HepG2 (cell line): Measurements from ENCODE around the gene TANC1. TPM values are rescaled to one million over a fixed set of nuclear protein-coding genes. Genes with fewer than 3 reads are reported as not detected.

Source experiments
- ATAC-seq: fragments of 200-7000 bp; cut with Tn5 transposase; 3 replicates; pipeline ENCODE4 v1.9.1; 2020; ENCODE audit warnings: mild to moderate bottlenecking, moderate library complexity
- BruUV-seq: library from RNA; stranded (reverse); fragments of 400-500 nt; replicated peaks from 2 replicates; lab custom pipeline; 2021; lab: Mats Ljungman, UMichigan
- CTCF ChIA-PET: fragments of 300-600 bp; formaldehyde crosslinking; extraction: SDS; loops from one replicate; lab custom pipeline; 2021; ENCODE audit warnings: low total read pairs, inconsistent platforms, low intra/inter-chr PET ratio; lab: Yijun Ruan, JAX
- POLR2A ChIA-PET: fragments of 350-600 bp; sonication (Branson Sonifier 250); formaldehyde crosslinking; loops from one replicate; lab custom pipeline; 2020; ENCODE audit warnings: antibody characterized with exemption, inconsistent platforms; lab: Yijun Ruan, JAX
- DNase-seq: peaks from one replicate; pipeline ENCODE4 v3.0.0-alpha.2; 2015; ENCODE audit warnings: low spot score
- FAIRE-seq: peaks from 3 replicates; lab custom pipeline; 2011; peaks lifted over from hg19 to GRCh38; lab: Jason Lieb, UNC
- H2AFZ ChIP-seq: one replicate; pipeline ENCODE4 v1.6.1; 2011; ENCODE audit warnings: low read length, inconsistent platforms
- H3K27ac ChIP-seq: fragments of 300-600 bp; 3 replicates; pipeline ENCODE4 v1.8.0; 2011; ENCODE audit warnings: mixed run types, mild to moderate bottlenecking, mixed read lengths, low read length, inconsistent platforms; ENCODE audit not compliant: insufficient read depth; ENCODE audit errors: extremely low read length
- H3K27me3 ChIP-seq, 2 experiments: fragments of 200-600 bp in 1 of 2; 2 replicates in 1 of 2; 3 replicates in 1 of 2; pipeline versions ENCODE4 v1.6.0 to v1.8.0; 2011; ENCODE audit warnings: low read length in 2 of 2, mild to moderate bottlenecking in 2 of 2, moderate library complexity in 2 of 2, inconsistent platforms in 1 of 2; ENCODE audit not compliant: insufficient read depth in 2 of 2, control insufficient read depth in 1 of 2
- H3K36me3 ChIP-seq, 2 experiments: fragments of 200-600 bp in 1 of 2; replicated peaks in 1 of 2; 2 replicates in 1 of 2; 3 replicates in 1 of 2; pipeline versions ENCODE4 v1.5.1 to v1.8.0; 2011; ENCODE audit warnings: low read length in 2 of 2, inconsistent platforms in 1 of 2; ENCODE audit not compliant: insufficient read depth in 2 of 2, control insufficient read depth in 1 of 2
- H3K4me1 ChIP-seq: 2 replicates; pipeline ENCODE4 v1.5.1; 2012; ENCODE audit warnings: low read length, inconsistent platforms; ENCODE audit not compliant: insufficient read depth
- H3K4me2 ChIP-seq: 2 replicates; pipeline ENCODE4 v1.6.0; 2011; ENCODE audit warnings: low read depth, low read length, inconsistent platforms
- H3K4me3 ChIP-seq, 3 experiments: fragments of 200-600 bp in 1 of 3; sonication (generic), shearing (Covaris generic) in 1 of 3; replicated peaks in 1 of 3; 2 replicates each; pipeline ENCODE4 v1.5.1; 2011 to 2016; ENCODE audit warnings: low read length in 3 of 3, inconsistent platforms in 2 of 3, low read depth in 2 of 3, mild to moderate bottlenecking in 2 of 3, control low read depth in 1 of 3, mixed read lengths in 1 of 3; ENCODE audit not compliant: insufficient read depth in 1 of 3
- H3K79me2 ChIP-seq: one replicate; pipeline ENCODE4 v1.6.1; 2011; ENCODE audit warnings: low read length, inconsistent platforms; ENCODE audit not compliant: insufficient read depth
- H3K9ac ChIP-seq: 2 replicates; pipeline ENCODE4 v1.6.0; 2011; ENCODE audit warnings: mild to moderate bottlenecking, low read depth, low read length, inconsistent platforms; ENCODE audit not compliant: insufficient read depth
- H3K9me3 ChIP-seq: 2 replicates; pipeline ENCODE4 v1.5.1; 2012; ENCODE audit warnings: mild to moderate bottlenecking, low read length
- H4K20me1 ChIP-seq: 2 replicates; pipeline ENCODE4 v1.6.0; 2011; ENCODE audit warnings: inconsistent platforms, mild to moderate bottlenecking, low read length, moderate library complexity; ENCODE audit not compliant: insufficient read depth
- CBFB ChIP-seq: sonication (generic); formaldehyde crosslinking; IDR thresholded peaks from 2 replicates; pipeline ENCODE4 v1.4.0; 2020; ENCODE audit warnings: missing genetic modification reagents
- DMAP1 ChIP-seq: IDR thresholded peaks from 2 replicates; pipeline ENCODE4 v1.6.1; 2016
- HMGA1 ChIP-seq: sonication (generic); formaldehyde crosslinking; conservative IDR thresholded peaks from 2 replicates; pipeline ENCODE4 v1.4.0; 2020; ENCODE audit warnings: missing genetic modification reagents
- JUND ChIP-seq: sonication (generic); formaldehyde crosslinking; IDR thresholded peaks from 2 replicates; pipeline ENCODE4 v1.8.0; 2022; ENCODE audit warnings: mild to moderate bottlenecking, missing genetic modification reagents
- NFATC3 ChIP-seq: sonication (generic); formaldehyde crosslinking; IDR thresholded peaks from 2 replicates; pipeline ENCODE4 v1.5.1; 2020; ENCODE audit warnings: mild to moderate bottlenecking, missing genetic modification reagents
- NFE2 ChIP-seq: sonication (generic); formaldehyde crosslinking; IDR thresholded peaks from 2 replicates; pipeline ENCODE4 v1.4.0; 2020; ENCODE audit warnings: missing genetic modification reagents
- PHB2 ChIP-seq: fragments of 450-650 bp; IDR thresholded peaks from 2 replicates; pipeline ENCODE4 v1.6.1; 2018; ENCODE audit not compliant: partially characterized antibody
- ZEB1 ChIP-seq: IDR thresholded peaks from 2 replicates; pipeline ENCODE4 v1.6.1; 2012; ENCODE audit warnings: mild to moderate bottlenecking, low read depth, inconsistent platforms; ENCODE audit not compliant: insufficient replicate concordance
- ZNF550 ChIP-seq: sonication (generic); formaldehyde crosslinking; IDR thresholded peaks from 2 replicates; pipeline ENCODE4 v1.4.0; 2020; ENCODE audit warnings: mild to moderate bottlenecking, missing genetic modification reagents, borderline replicate concordance
- WGBS: methylation state at CpG from one replicate; pipeline ENCODE4 v1.1.6; 2017; ENCODE audit warnings: low lambda C conversion rate; 5-methylcytosine and 5-hydroxymethylcytosine counted together
- in situ Hi-C: cut with HindIII; loops from 2 replicates; pipeline ENCODE4 v1.10.0; 2017; ENCODE audit warnings: low pct_unique_long_range_greater_than_20kb; ENCODE audit not compliant: extremely low pct_ligation_motif_present
- intact Hi-C: fragments of 100-400 bp; cut with micrococcal nuclease; formaldehyde crosslinking; loops from one replicate; pipeline ENCODE4 v1.10.0; 2022; ENCODE audit not compliant: unreplicated experiment
- polyA plus RNA-seq, 8 experiments: library from polyadenylated mRNA; depleted of rRNA in 3 of 8; stranded (reverse) in 7 of 8; unstranded in 1 of 8; fragments of >200 nt; fragmentation: Illumina TruSeq in 4 of 8; extraction: Trizol in 4 of 8; gene quantifications; 2 replicates each; pipeline versions ENCODE4 v1.2.1 to v1.2.3, GENCODE V29; 2011 to 2016; ENCODE audit warnings: low read depth in 4 of 8, missing spikeins in 1 of 8, mixed read lengths in 1 of 8; ENCODE audit not compliant: insufficient read depth in 1 of 8
- total RNA-seq, 5 experiments: library from RNA; depleted of rRNA; stranded (reverse); fragments of >200 nt; fragmentation: Illumina TruSeq; extraction: Trizol; gene quantifications; 2 replicates each; pipeline ENCODE4 v1.2.3, GENCODE V29; 2016; ENCODE audit warnings: low read depth in 1 of 5
- TF ChIP-seq, protein P1 (sequence below): sonication (generic); formaldehyde crosslinking; IDR thresholded peaks from 2 replicates; pipeline ENCODE4 v1.8.1; 2022; ENCODE audit warnings: mild to moderate bottlenecking, missing genetic modification reagents
- TF ChIP-seq, protein P2 (sequence below): sonication (generic); formaldehyde crosslinking; IDR thresholded peaks from 2 replicates; pipeline ENCODE4 v1.4.0; 2020; ENCODE audit warnings: missing genetic modification reagents
- TF ChIP-seq, protein P3 (sequence below): sonication (generic); formaldehyde crosslinking; conservative IDR thresholded peaks from 2 replicates; pipeline ENCODE4 v1.8.0; 2022; ENCODE audit warnings: missing genetic modification reagents

Gene TANC1
- total and polyA plus RNA-seq, 2 of the 13 experiments (the other 11 are each of a cell fraction or from before 2014, with no cell fraction given) = 2.3 to 5.6 TPM

DNA sequence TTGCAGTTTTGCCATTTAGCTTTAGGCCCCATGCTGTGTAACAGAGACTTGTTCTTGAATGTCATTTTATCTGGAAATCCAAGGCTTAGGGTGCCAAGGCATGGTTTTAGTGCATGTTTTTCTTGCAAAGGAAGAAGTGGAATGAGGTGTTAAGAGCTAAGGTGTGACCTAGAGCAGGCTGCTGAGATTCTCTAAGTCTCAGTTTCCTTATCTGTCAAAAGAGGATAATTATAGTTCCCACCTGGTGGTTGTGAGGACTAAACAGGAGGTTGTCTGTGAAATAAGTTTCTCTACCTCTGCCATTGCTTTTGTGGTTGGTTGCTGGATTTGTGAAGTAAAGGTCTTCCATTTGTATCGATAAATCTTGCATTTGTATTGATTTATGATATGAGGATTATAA lies 82.0 kb downstream of the TANC1 start:
- DNase-seq (no peak), ATAC-seq (no peak), FAIRE-seq (no peak)
- no peaks in the 10 kb centered on the region for H3K36me3 ChIP-seq
- H3K27ac ChIP-seq = no peak overlapping the region
- no peaks in the 10 kb centered on the region for H3K27me3 ChIP-seq
- no peaks in the 10 kb centered on the region for H3K4me1 ChIP-seq
- POLR2A ChIA-PET = no interaction called here
- H3K9me3 ChIP-seq = no peaks in the 10 kb centered on the region
- no peak overlapping the region for H3K4me3 ChIP-seq
- no peak overlapping the region for H3K9ac ChIP-seq
- WGBS = 47% methylated on average over 1 of the region's 1 CpG
- TF ChIP-seq ZEB1 (no peak), ZNF550 (CRISPR knock-in tag) (no peak), NFATC3 (CRISPR knock-in tag) (no peak), CBFB (CRISPR knock-in tag) (no peak), DMAP1 (CRISPR knock-in tag) (no peak), NFE2 (CRISPR knock-in tag) (no peak), PHB2 (no peak), JUND (no peak), HMGA1 (CRISPR knock-in tag) (no peak)
- TF ChIP-seq, protein P1, sequence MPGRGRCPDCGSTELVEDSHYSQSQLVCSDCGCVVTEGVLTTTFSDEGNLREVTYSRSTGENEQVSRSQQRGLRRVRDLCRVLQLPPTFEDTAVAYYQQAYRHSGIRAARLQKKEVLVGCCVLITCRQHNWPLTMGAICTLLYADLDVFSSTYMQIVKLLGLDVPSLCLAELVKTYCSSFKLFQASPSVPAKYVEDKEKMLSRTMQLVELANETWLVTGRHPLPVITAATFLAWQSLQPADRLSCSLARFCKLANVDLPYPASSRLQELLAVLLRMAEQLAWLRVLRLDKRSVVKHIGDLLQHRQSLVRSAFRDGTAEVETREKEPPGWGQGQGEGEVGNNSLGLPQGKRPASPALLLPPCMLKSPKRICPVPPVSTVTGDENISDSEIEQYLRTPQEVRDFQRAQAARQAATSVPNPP (CRISPR knock-in tag) = no peak
- TF ChIP-seq, protein P2, sequence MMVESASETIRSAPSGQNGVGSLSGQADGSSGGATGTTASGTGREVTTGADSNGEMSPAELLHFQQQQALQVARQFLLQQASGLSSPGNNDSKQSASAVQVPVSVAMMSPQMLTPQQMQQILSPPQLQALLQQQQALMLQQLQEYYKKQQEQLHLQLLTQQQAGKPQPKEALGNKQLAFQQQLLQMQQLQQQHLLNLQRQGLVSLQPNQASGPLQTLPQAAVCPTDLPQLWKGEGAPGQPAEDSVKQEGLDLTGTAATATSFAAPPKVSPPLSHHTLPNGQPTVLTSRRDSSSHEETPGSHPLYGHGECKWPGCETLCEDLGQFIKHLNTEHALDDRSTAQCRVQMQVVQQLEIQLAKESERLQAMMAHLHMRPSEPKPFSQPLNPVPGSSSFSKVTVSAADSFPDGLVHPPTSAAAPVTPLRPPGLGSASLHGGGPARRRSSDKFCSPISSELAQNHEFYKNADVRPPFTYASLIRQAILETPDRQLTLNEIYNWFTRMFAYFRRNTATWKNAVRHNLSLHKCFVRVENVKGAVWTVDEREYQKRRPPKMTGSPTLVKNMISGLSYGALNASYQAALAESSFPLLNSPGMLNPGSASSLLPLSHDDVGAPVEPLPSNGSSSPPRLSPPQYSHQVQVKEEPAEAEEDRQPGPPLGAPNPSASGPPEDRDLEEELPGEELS (CRISPR knock-in tag) = no peak
- TF ChIP-seq, protein P3, sequence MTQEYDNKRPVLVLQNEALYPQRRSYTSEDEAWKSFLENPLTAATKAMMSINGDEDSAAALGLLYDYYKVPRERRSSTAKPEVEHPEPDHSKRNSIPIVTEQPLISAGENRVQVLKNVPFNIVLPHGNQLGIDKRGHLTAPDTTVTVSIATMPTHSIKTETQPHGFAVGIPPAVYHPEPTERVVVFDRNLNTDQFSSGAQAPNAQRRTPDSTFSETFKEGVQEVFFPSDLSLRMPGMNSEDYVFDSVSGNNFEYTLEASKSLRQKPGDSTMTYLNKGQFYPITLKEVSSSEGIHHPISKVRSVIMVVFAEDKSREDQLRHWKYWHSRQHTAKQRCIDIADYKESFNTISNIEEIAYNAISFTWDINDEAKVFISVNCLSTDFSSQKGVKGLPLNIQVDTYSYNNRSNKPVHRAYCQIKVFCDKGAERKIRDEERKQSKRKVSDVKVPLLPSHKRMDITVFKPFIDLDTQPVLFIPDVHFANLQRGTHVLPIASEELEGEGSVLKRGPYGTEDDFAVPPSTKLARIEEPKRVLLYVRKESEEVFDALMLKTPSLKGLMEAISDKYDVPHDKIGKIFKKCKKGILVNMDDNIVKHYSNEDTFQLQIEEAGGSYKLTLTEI = no peak
- intact Hi-C loops (no loop called here), in situ Hi-C loops (no loop called here)
- no TSS peak for BruUV-seq
- CTCF ChIA-PET = no interaction called here
- no peak overlapping the region for H2AFZ ChIP-seq
- H3K4me2 ChIP-seq = no peak overlapping the region
- H3K79me2 ChIP-seq = no peaks in the 10 kb centered on the region
- no peaks in the 10 kb centered on the region for H4K20me1 ChIP-seq
